Activated naive CD4-positive, alpha-beta T cell treated with anti-CD3 and anti-CD28 coated beads, Interleukin-2, amount 50 U/mL, for 72 hours (primary cell): ENCODE results near the gene MACROD2. TPM values are rescaled to one million over a fixed set of nuclear protein-coding genes. Genes with fewer than 3 reads are reported as not detected.

ENCODE experiments used
- ATAC-seq, 2 donors: fragments of 150-1000 bp; cut with Tn5 transposase; 2 replicates each; pipeline ENCODE4 v1.10.0; 2021; ENCODE audit warnings: mild to moderate bottlenecking in 2 of 2, moderate library complexity in 2 of 2
- DNase-seq, 2 donors: peaks; one replicate each; pipeline ENCODE4 v3.0.0; 2021 to 2022; ENCODE audit warnings: low spot score in 2 of 2
- H3K27ac Mint-ChIP-seq, 2 donors: one replicate each; pipeline ENCODE4 v1.8.0; 2022; ENCODE audit warnings: mild to moderate bottlenecking in 2 of 2, mixed read lengths in 2 of 2
- H3K36me3 Mint-ChIP-seq, 2 donors: one replicate each; pipeline ENCODE4 v1.8.0; 2022; ENCODE audit warnings: mixed read lengths in 2 of 2
- H3K9me3 Mint-ChIP-seq, 2 donors: one replicate each; pipeline ENCODE4 v1.8.0; 2022; ENCODE audit warnings: mixed read lengths in 2 of 2
- total RNA-seq, 2 donors: library from RNA; stranded (reverse); gene quantifications; one replicate each; pipeline ENCODE4 v1.2.3, GENCODE V29; 2022

Gene MACROD2
- total RNA-seq, 2 donors from 2014 or later = not detected

GRCh38 chr20:15692570-15692969, 1697.3 kb downstream of the MACROD2 start:
- DNase-seq (no peak), ATAC-seq (no peak)
- Mint-ChIP-seq H3K9me3 (peaks cover 6 to 16% of the 10 kb centered on the region in 2 donors), H3K27ac (no peak overlapping the region), H3K36me3 (peaks cover 0 to 4% of the 10 kb centered on the region in 2 donors)

- Mint-ChIP-seq H3K9me3 (peaks cover 10 to 19% of the 10 kb centered on the region in 2 donors), H3K36me3 (no peaks in the 10 kb centered on the region), H3K27ac (no peak overlapping the region)
- DNase-seq (no peak), ATAC-seq (no peak)
These were observed 1704.3 kb downstream of the MACROD2 start for GRCh38 chr20:15699431-15700146.

GRCh38 chr20:15700147-15700765, 1704.9 kb downstream of the MACROD2 start:
- no peak for ATAC-seq
- Mint-ChIP-seq H3K27ac (no peak overlapping the region), H3K36me3 (no peaks in the 10 kb centered on the region), H3K9me3 (peaks cover 10 to 19% of the 10 kb centered on the region in 2 donors)
- no peak for DNase-seq

- no peak for ATAC-seq
- Mint-ChIP-seq H3K36me3 (no peaks in the 10 kb centered on the region), H3K27ac (no peak overlapping the region), H3K9me3 (peaks cover 10 to 13% of the 10 kb centered on the region in 2 donors)
- DNase-seq = no peak
These were observed 1706.8 kb downstream of the MACROD2 start for GRCh38 chr20:15702161-15702560.

GRCh38 chr20:15703171-15703911, 1708.0 kb downstream of the MACROD2 start:
- ATAC-seq = no peak
- Mint-ChIP-seq H3K36me3 (no peaks in the 10 kb centered on the region), H3K27ac (no peak overlapping the region), H3K9me3 (peaks cover 10 to 13% of the 10 kb centered on the region in 2 donors)
- DNase-seq = no peak

GRCh38 chr20:15705975-15706374, 1710.7 kb downstream of the MACROD2 start:
- ATAC-seq (no peak), DNase-seq (no peak)
- no peaks in the 10 kb centered on the region for H3K36me3 Mint-ChIP-seq
- H3K9me3 Mint-ChIP-seq = peaks cover 4 to 8% of the 10 kb centered on the region in 2 donors
- H3K27ac Mint-ChIP-seq = no peak overlapping the region

- H3K9me3 Mint-ChIP-seq = peaks cover 4 to 8% of the 10 kb centered on the region in 2 donors
- DNase-seq (no peak), ATAC-seq (no peak)
- no peaks in the 10 kb centered on the region for H3K36me3 Mint-ChIP-seq
- H3K27ac Mint-ChIP-seq = no peak overlapping the region
These were observed 1711.4 kb downstream of the MACROD2 start for GRCh38 chr20:15706719-15707118.

GRCh38 chr20:15708984-15709598, 1713.8 kb downstream of the MACROD2 start:
- Mint-ChIP-seq H3K27ac (no peak overlapping the region), H3K9me3 (peaks cover 6 to 10% of the 10 kb centered on the region in 2 donors), H3K36me3 (no peaks in the 10 kb centered on the region)
- DNase-seq (peak in 1 of 2 donors; percentile 57), ATAC-seq (peak in 1 of 2 donors; percentile 49)

GRCh38 chr20:15710636-15711035, 1715.3 kb downstream of the MACROD2 start:
- Mint-ChIP-seq H3K27ac (no peak overlapping the region), H3K36me3 (no peaks in the 10 kb centered on the region), H3K9me3 (peaks cover 4 to 8% of the 10 kb centered on the region in 2 donors)
- no peak for ATAC-seq
- no peak for DNase-seq

GRCh38 chr20:15711177-15711576, 1715.9 kb downstream of the MACROD2 start:
- no peaks in the 10 kb centered on the region for H3K36me3 Mint-ChIP-seq
- ATAC-seq = no peak

GRCh38 chr20:15716256-15716655, 1720.9 kb downstream of the MACROD2 start:
- Mint-ChIP-seq H3K27ac (no peak overlapping the region), H3K9me3 (peaks cover 8% of the 10 kb centered on the region in 2 donors), H3K36me3 (no peaks in the 10 kb centered on the region)
- DNase-seq (no peak), ATAC-seq (no peak)

More at GRCh38 chr20:15711177-15711576, 1715.9 kb downstream of the MACROD2 start:
- no peak overlapping the region for H3K27ac Mint-ChIP-seq
- no peak for DNase-seq
- H3K9me3 Mint-ChIP-seq = peaks cover 4 to 8% of the 10 kb centered on the region in 2 donors

GRCh38 chr20:15726416-15726815, 1731.1 kb downstream of the MACROD2 start:
- Mint-ChIP-seq H3K9me3 (peaks cover 10 to 22% of the 10 kb centered on the region in 2 donors), H3K27ac (no peak overlapping the region), H3K36me3 (peaks cover 0 to 4% of the 10 kb centered on the region in 2 donors)
- DNase-seq (no peak), ATAC-seq (no peak)

- DNase-seq (no peak), ATAC-seq (no peak)
- Mint-ChIP-seq H3K9me3 (peaks cover 11 to 13% of the 10 kb centered on the region in 2 donors), H3K27ac (no peak overlapping the region), H3K36me3 (no peaks in the 10 kb centered on the region)
These were observed 1738.7 kb downstream of the MACROD2 start for GRCh38 chr20:15734052-15734451.

GRCh38 chr20:15739035-15739434, 1743.7 kb downstream of the MACROD2 start:
- ATAC-seq = no peak
- Mint-ChIP-seq H3K36me3 (no peaks in the 10 kb centered on the region), H3K9me3 (peaks cover 4 to 6% of the 10 kb centered on the region in 2 donors), H3K27ac (no peak overlapping the region)
- no peak for DNase-seq

- Mint-ChIP-seq H3K9me3 (peaks cover 4 to 6% of the 10 kb centered on the region in 2 donors), H3K27ac (no peak overlapping the region), H3K36me3 (no peaks in the 10 kb centered on the region)
- DNase-seq = no peak
- no peak for ATAC-seq
These were observed 1744.9 kb downstream of the MACROD2 start for GRCh38 chr20:15740046-15740775.

- Mint-ChIP-seq H3K9me3 (peaks cover 5 to 8% of the 10 kb centered on the region in 2 donors), H3K27ac (no peak overlapping the region), H3K36me3 (no peaks in the 10 kb centered on the region)
- ATAC-seq (no peak), DNase-seq (no peak)
These were observed 1746.8 kb downstream of the MACROD2 start for GRCh38 chr20:15742087-15742486.
